COLO668 (cell line): ENCODE data around the gene NAMPT.

Experiments
- DNase-seq: peaks from one replicate; lab custom pipeline; 2025; ENCODE audit not compliant: unreplicated experiment; lab: John Stamatoyannopoulos, UW

NAMPT gene

DNA sequence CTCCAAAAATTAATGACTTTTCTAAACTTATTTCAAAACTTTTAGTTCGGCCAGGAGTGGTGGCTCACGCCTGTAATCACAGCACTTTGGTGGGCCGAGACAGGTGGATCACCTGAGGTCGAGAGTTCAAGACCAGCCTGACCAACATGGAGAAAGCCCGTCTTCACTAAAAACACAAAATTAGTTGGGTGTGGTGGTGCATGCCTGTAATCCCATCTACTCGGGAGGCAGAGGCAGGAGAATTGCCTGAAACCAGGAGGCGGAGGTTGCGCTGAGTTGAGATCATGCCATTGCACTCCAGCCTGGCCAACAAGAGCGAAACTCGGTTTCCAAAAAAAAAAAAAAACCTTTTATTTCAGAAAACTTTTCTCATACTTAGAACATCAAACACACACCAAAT, 8.3 kb downstream of the NAMPT start:
- DNase-seq = no peak

DNA sequence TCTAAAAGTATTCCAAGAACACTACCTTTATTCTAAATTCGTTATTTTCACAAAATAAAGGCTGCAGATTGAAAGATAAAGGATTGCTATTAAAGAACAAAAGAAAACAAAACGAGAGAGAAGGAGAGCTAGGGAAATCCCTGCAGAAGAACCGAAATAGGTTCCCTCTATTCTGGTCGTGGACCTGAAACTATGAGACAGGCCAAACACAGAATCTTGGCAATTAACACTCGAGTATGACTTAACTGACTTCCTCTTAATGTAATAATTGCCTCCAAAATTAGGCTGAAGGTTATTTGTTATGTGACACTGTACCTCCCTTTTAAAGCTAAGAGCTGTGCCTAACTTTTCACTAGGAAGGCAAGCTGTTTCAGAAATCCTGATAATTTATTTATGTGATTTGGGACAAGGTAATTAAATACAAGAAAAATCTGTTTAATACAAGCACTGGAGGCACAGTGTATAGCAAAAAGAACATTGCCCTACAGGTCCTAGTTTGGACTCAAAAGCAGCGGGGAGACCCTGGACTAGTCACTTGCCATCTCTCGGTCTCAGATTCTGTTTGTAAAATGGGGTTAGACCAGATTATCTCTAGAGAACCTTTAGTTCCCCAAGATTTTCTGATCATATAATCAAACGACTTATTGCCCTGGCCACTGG, 11.6 kb downstream of the NAMPT start:
- DNase-seq = no peak

DNA sequence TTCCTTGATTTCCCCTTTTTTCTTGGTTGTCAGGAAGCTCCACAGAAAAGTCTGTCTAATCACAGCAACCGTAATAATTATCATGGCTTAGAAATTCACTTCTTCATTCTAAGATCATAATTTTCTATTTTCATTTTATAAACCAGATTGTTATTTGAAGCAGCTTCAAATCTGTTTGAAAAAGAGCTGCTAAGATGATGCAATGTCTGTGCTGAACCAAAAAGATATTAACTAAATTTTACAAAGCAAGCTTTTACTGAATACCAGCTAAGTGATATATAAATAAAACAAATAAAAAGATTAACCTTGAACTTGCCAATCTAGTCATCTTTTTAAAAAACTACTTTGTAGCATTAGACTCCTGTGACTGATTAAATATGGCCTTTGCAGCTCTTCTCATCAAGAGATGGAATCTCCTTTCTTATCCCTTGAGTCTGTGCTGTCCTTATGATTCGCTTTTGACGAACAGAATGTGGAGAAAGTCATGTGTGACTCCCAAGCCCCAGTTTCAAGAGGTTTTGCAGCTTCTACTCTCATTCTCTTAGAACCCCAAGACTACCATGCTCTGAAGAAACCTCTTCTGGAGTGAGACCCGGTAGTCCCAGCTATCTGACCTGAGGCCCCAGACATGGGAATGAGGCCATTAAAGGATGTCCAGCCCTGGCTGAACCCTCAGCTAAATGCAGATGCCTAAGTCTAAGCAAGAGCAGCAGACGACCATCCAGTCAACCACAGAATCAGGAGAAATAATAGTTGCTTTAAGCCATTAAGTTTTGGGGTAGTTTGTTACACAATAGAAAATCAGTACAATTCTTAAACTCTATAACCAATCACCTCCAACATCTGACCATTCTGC, 14.4 kb downstream of the NAMPT start:
- no peak for DNase-seq

DNA sequence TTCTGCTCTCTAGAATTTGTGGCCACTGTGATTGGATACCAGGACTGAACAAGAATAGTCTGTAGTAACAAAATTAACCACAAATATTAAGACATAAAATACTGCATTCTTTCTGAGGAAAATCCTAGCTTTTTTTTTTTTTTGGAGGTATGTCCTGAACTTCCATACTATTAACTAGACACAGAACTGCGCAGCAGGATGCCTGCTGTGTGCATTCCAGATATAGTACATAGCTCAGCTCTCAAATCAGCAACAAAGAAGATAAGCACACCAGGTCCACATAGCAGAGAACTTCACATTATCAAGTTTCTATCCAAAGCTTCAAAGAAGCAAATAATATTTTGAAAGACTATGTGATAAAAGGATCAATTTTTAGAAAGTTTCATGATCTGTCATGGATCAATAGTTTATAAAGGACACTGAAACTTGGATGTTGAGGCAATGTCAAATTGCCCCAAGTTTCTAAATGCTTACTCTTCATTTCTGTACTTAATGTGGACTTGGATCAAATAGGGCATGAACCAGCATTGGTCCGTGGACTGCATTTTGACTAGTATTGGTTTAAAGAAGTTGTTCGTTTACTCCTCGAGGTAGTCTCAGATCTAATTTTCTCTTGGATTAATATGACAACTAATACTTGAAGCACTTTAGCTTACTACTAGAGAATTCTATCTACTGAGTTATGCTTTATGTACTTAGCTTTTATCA, 15.4 kb downstream of the NAMPT start:
- no peak for DNase-seq

DNA sequence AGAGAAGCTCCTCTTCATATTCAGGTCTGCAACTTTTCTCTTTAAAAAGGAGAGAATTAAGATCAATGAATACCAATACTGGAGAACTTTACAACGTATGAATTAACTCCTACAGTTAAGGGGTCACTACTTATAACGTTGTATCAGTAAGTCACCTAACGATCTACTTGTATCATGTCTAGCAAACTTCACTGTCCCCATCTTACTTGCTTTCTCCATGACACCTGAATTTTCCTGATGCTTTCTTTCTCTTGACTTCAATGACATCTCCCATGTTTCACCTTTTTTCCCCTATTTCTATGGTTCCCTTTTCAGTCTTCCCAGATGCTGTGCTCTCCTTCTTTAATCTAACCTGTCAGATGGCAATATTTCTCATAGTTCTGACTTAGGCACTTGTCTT, 19.6 kb downstream of the NAMPT start:
- DNase-seq = no peak

DNA sequence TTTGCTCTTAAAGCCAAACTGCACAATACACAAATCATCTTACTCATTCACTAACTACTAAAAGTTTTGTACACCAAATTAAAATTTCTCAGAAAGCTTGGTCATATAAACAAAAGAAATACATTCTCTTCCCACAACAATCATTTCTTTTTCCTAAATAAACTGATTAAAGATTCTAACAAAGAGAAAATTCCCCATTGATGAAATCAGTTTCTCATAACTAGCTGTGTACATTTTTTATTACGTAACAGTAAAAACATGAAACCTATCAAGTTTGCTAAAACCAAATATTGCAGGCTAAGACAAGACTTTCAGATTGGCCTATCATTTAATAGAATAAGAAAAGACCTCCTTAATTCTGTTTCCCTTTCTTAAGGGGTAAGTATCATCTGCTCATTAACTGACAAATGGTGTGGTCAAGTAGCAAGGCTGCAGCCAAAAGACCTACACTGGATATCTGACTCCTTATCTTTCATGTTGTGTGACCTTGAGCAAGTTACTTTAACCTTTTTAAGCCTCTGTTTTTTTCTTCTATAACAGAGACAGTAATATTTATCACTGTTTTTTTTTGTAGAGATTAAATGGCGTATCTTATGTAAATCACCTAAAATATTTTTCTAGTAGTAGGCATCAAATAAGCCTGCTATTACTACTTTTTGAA, 22.4 kb downstream of the NAMPT start:
- DNase-seq = no peak

DNA sequence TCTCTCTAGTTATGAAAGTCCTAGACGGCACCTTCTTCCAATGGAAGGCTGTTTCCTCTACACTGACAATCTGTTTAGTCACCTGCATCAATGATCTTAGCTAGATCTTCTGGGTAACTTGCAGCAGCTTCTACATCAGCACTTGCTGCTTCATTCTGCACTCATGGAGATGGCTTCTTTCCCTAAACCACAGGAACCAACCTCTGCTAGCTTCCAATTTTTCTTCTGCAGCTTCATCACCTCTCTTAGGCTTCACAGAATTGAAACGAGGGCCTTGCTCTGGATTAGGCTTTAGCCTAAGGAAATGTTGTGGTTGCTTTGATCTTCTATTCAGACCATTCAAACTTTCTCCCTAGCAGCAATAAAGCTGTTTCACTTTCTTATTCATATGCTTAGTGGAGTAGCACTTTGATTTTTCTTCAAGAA, 24.6 kb downstream of the NAMPT start:
- no peak for DNase-seq

DNA sequence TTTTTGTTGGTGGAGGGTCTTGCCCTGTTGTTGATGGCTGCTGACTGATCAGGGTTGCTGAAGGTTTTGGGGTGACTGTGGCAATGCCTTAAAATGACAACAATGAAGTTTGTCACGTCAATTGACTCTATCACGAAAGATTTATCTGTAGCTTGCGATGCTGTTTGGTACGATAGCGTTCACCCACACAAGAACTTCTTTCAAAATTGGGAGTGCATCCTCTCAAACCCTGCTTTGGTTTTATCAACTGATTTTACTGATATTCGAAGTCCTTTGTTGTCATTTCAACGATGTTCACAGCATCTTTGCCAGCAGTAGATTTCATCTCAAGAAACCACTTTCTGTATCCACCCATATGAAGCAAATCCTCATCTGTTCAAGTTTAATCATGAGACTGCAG, 26.0 kb downstream of the NAMPT start:
- no peak for DNase-seq

DNA sequence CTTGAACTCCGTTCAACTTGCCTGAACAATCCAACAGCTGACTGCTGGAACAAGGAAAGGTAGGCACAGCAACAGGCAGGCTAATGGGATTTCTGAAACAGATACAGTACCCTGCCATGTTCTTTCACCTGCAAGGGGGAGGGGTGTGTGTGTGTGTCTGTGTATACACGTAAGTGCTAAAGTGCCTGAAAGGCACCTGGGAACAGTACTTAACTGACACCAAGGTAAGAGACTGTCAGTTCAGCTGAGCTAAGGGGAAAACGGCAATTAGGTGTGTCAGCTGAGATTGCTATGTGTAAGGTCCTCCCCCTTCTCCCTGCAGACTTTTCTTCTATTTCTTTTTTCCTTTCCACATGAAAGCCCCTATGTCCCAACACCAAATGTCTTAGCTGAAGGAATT, 27.0 kb downstream of the NAMPT start:
- no peak for DNase-seq

DNA sequence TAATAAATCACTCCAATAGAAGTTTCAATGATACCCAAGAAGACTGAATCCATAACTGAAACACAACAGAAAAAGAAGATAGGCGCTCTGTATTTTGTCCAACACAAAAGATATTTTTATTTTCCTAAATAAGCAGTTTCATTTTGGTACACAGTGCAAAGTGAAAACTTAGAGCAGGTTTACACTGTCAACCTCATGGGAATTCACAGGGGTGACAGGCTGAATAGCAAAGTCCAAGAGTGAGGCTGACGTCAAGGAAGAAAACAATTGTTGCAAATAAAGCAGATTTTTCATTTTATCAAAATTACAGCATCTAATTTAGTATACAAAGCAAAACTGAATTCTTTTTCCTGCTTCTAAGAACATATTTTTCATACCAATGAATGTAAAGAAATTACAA, 28.6 kb downstream of the NAMPT start:
- DNase-seq = no peak

DNA sequence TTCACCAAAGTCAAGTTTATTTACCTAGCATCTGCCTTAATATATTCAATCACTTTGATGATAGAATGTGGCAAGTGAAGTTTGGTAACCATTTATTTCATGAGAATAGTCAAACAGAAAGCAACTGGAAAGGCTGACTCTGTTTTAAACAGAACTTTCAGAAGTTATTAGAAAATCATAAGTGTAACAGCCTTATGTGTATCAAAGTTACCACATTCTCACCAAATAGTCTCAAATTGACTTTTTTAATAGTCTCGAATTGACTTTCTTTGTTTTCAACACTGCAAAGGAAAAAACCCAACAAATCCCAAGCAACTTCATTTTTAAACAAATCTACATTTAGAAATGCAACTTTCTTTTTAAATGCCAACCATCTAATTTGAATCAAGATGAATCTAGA, 29.5 kb downstream of the NAMPT start:
- no peak for DNase-seq

DNA sequence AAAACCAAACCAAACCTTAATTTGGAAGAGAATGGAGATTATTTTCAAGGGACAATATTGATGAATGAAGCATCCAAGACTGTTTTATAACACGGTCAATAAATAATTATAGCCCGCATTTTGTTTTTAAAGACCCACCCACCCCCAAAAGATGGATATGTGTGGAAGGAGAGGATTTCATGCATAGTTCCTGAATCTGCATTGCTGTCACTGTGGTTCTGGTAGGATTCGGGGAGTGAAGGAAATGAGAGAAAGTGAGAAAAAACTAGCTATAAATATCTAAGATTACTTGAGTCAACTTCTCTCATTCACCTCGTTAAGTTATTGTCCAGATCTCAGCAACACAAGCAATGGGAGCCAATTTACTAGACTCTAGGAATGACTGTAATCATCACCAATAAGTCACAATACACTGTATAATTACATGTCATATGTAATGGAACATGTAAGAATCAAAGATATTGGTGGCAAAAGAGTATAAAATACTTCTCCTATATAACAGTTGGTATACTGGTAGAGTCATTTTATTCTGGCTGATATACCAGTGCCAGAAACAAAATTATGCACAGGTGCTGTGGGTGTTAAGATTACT, 30.2 kb downstream of the NAMPT start:
- DNase-seq = no peak

DNA sequence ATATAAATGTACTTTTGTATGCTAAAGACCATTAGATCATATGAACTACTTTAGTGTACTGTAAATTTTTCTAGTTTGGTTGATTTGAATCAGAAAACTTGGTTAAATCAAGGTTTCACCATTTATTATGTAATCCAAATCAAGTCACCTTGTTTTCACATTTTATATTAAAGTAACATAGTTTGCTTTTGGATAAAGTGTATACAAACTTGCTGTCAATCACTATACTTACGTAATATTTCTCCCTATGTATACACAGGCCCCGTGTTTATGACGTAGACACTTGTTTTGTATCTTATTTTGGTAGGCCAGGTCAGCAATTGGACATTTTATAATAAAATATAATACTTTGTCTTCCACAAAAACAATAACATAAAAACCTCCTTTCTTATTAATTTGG, 32.2 kb downstream of the NAMPT start:
- DNase-seq = no peak

DNA sequence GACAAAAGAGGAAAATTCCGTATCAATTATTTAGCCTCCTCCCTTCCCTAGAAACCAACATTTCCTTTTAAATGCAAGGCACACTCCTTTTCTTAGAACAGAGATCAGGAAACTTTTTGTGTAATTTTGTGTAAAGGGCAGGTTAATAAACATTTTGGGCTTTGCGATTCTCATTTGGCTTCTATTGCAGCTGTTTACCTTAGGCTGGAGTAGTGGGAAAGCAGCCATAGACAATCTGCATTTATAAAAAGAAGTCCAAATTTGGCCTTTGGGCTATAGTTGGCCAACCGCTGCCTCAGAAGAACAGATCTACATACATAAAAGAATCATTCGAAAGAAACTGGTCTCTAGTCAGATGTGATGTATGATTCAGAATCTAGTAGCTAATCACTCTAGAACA, 35.3 kb downstream of the NAMPT start:
- DNase-seq = no peak

DNA sequence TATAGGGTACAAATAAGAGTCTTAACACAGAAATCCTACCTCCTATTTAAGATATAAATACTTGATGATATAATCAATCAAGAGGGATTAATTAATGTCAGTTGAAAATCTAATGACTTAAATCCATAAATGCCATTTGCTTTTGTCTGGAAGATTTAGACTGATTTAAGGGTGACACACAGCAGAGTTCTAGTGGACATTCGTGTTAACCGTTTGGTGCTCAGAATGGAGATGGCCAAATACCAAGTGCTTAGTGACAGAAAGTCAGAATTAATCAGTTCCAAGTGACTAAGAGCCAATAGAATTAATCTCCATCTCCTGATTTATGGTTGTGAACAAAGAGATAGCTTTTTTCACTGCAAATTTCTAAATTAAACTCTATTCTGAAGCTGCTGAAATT, 36.2 kb downstream of the NAMPT start:
- no peak for DNase-seq

DNA sequence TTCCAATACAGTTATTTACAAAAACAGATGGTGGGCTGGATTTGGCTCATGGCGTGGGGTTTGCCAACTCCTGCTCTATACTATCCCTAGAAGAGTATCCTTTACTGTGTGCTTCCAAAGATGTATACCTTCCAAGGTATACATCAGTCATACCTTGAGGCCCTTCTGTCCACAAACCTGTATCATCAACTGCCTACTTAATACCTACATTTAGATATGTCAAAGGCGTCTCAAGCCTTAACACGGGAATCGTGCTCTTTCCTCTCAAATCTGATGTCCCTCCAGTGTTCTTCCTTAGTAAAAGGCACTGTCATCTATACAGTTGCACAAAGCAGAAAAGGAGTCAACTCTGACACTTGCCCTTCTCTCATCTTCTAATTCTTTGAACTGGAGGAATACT, 36.9 kb downstream of the NAMPT start:
- DNase-seq = no peak

DNA sequence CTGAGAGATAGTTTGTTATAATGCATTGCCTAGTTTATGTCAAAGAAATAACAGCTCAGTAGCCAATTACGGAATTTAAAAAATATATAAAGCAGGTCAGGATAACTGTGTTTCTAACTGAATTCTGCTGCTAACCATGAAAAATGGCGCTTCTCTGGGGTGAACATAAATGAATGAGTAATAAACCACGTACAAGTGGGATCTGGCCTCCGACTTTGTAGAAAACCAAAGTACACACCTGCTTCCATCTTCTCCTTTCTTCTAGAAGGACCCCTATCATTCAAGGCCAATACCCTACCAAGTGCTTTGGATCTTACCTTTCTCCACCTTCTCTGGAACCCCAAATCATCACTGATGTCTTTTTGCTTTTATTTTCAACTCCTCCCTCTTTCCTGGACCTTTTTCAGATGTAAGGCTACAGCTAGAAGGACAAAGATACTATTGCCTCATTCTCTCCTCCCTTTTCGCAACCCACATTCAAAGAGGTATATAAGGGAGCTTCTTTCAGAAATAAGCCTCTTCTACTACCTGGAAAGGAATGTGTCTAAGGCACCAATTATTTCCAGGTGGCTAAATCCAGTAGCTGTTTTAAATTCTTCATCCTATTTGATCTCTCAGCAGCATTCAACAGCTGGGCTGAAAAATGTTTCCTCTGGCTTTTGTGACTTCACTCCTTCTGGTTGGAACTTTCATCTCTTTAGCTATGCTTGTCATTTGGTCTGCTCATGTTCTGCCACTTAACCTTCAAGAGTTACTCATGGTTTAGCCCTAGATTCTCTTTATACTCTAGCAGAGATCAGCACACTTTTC, 37.7 kb downstream of the NAMPT start:
- no peak for DNase-seq

DNA sequence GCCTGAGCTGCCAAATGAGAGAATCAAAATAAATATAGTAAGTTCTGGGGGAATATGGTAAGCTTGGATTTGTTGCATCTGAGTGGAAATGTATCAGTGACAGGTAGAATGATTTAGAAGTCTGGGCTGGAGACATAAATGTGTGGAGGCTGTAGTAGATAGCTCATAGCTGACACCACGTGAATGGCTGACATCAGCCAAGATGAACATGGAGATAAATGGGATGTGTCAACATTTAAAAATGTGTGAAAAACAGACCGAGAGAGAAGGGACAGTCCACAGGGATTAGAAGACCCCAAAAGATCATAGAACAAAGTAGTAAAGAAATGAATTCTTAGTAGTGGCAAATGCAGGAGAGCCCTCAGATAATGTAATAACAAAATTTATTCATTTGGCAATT, 40.9 kb downstream of the NAMPT start:
- no peak for DNase-seq

DNA sequence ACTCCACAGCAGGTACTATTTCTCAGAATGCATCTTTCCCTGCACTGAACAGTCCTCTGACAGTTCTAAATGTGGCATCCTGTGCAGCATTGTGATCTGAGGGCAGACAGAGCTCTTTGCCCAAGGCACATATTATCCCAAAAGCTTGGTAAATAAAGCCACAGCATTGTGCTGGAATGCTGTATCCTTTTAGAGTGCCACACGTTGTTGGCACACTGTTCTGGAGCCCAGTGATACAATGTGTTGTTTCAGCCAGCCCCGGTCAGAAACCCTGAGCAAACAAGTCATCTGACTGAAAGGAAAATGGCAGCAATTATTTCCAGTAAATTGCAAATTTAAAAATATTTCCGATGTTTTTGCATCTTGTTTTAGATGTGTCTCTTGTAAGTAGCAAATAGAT, 45.4 kb downstream of the NAMPT start:
- DNase-seq = no peak

DNA sequence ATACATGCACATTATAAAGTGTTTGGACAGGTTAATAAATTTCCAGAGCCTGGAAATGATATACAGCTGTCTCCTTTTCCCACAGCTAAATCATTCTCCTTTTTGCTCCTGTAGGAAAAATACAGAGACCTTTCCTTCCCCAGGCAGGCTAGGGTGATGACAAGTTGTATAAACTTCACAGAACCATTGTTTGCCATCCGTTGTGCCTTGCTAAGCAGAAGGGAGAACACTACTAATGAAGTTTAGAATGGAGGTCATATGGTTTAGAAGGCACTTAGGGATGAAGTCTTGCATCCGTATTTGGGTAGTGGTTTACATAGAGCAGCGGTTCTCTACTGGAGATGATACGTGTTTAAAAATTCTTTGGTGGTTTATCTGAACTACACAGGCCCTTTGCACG, 46.0 kb downstream of the NAMPT start:
- no peak for DNase-seq
